ENCODE results near the gene NDC1. TPM values are rescaled to one million over a fixed set of nuclear protein-coding genes. Genes with fewer than 3 reads are reported as not detected.
"Not testable (repeated sequence)": the region's sequence is repeated elsewhere in the genome, so short reads cannot be mapped to it uniquely, and the experiment has no call there.

NDC1 gene
- polyA plus RNA-seq, 6 donors from 2014 or later: 4.9 to 9.5 (median 7.0) TPM

DNA sequence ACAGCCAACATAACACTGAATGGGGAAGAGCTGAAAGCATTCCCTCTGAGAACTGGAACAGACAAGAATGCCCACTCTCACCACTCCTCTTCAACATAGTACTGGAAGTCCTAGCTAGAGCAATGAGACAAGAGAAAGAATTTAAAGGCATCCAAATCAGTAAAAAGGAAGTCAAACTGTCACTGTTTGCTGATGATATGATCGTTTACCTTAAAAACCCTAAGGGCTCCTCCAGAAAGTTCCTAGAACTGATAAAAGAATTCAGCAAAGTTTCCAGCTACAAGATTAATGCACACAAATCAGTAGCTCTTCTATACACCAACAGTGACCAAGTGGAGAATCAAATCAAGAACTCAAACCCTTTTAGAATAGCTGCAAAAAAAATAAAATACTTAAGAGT is 22.6 kb downstream of the NDC1 start:
- not testable (repeated sequence) for H3K4me3 Mint-ChIP-seq; H3K27me3 Mint-ChIP-seq; DNase-seq; ATAC-seq (ENCODE audit: low read depth in 2 of 2); H3K9me3 Mint-ChIP-seq
- peak overlapping the region in 1 of 6 donors; percentile 4 for H3K27ac Mint-ChIP-seq
- H3K4me1 Mint-ChIP-seq: peaks cover 0 to 14% (median 4%) of the 10 kb centered on the region in 3 donors
- H3K36me3 Mint-ChIP-seq: peaks cover 65 to 68% of the 10 kb centered on the region in 2 donors

DNA sequence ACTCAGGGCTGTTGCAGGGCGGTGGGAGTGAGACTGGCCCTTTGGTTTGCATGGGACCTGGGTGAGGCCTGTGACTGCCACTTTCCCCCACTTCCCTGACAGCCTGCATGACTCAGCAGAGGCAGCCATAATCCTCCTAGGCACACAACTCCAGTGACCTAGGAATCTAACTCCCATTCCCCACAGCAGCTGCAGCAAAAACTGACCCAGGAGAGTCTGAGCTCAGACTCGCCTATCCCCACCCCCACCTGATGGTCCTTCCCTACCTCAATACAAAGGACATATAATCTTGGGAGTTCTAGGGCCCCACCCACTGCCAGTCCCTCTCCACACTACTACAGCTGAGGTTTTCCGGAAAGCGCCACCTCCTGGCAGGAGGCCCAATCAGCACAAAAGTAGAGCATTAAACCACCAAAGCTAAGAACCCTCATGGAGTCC is 26.7 kb downstream of the NDC1 start:
- peaks cover 0 to 14% (median 4%) of the 10 kb centered on the region in 3 donors for H3K4me1 Mint-ChIP-seq

DNA sequence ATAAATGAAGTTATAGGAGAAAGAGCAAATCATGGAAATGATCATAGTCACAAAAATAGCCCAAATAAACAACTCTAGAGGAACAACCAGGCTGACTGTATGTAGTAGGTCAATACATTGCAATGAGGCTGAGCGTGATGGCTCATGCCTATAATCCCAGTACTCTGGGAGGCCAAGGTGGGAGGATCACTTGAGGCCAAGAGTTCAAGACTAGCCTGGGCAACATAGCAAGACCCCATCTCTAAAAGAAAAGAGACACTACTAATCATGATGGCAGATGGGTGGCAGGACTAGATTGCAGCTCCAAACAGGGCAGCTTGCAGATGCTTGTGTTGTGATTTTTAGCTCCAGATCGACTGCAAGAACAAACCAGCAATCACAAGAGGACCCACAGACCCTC is 27.6 kb downstream of the NDC1 start:
- Mint-ChIP-seq H3K27ac (no peak overlapping the region), H3K36me3 (peaks cover 46 to 49% of the 10 kb centered on the region in 2 donors), H3K4me1 (peaks cover 0 to 14% (median 4%) of the 10 kb centered on the region in 3 donors), H3K27me3 (no peaks in the 10 kb centered on the region), H3K9me3 (no peaks in the 10 kb centered on the region), H3K4me3 (no peak overlapping the region)
- no peak for DNase-seq
- no peak for ATAC-seq (ENCODE audit: low read depth in 2 of 2)

More for the DNA sequence above, 26.7 kb downstream of the NDC1 start:
- Mint-ChIP-seq H3K9me3 (no peaks in the 10 kb centered on the region), H3K36me3 (peaks cover 55 to 56% of the 10 kb centered on the region in 2 donors), H3K27ac (peak overlapping the region in 1 of 6 donors; percentile 55), H3K4me3 (no peak overlapping the region), H3K27me3 (no peaks in the 10 kb centered on the region)
- ATAC-seq (ENCODE audit: low read depth in 2 of 2) (no peak), DNase-seq (no peak)

DNA sequence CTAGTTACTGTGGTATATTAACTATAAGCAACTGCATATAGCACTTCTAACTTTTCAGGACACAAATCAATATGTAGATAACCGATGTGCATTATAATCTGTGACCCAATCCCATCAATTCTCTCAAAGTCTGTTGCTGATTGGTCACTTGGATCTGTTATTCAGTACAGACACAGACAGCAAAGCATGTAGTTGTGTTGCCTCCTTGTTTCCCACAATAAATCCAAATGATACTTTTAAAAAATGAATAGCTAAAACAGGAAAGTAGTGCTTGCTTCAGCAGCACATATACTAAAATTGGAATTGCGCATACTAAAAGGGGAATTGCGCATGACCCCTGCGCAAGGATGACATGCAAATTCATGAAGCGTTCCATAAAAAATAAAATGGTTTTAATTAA is 28.1 kb downstream of the NDC1 start:
- Mint-ChIP-seq H3K27me3 (no peaks in the 10 kb centered on the region), H3K36me3 (peaks cover 44 to 45% of the 10 kb centered on the region in 2 donors), H3K4me3 (no peak overlapping the region), H3K9me3 (no peaks in the 10 kb centered on the region), H3K27ac (no peak overlapping the region), H3K4me1 (peaks cover 0 to 14% (median 4%) of the 10 kb centered on the region in 3 donors)
- DNase-seq (no peak), ATAC-seq (ENCODE audit: low read depth in 2 of 2) (no peak)

DNA sequence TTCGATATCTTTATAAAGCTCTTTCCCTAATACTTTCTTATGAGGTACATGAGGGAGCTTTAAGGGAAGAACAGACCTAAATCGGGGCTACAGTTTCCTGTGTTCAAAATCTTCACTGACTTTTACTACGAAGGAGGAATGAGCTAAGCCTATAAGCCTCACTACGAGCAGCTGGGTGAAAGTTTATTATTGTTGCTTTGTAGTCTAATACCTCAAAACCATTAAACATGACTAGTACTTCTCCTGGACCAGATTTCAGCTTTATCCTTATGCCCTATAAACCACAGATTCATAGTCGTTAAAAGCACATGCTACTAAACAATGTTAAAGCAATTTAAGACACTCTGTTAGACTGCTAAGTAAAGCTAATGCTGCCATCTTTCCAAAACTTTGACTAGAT is 30.2 kb downstream of the NDC1 start:
- no peak for DNase-seq
- ATAC-seq (ENCODE audit: low read depth in 2 of 2): no peak
- Mint-ChIP-seq H3K27ac (no peak overlapping the region), H3K36me3 (peaks cover 23 to 33% of the 10 kb centered on the region in 2 donors), H3K4me1 (peaks cover 0 to 14% (median 2%) of the 10 kb centered on the region in 3 donors), H3K9me3 (no peaks in the 10 kb centered on the region), H3K27me3 (no peaks in the 10 kb centered on the region), H3K4me3 (no peak overlapping the region)

DNA sequence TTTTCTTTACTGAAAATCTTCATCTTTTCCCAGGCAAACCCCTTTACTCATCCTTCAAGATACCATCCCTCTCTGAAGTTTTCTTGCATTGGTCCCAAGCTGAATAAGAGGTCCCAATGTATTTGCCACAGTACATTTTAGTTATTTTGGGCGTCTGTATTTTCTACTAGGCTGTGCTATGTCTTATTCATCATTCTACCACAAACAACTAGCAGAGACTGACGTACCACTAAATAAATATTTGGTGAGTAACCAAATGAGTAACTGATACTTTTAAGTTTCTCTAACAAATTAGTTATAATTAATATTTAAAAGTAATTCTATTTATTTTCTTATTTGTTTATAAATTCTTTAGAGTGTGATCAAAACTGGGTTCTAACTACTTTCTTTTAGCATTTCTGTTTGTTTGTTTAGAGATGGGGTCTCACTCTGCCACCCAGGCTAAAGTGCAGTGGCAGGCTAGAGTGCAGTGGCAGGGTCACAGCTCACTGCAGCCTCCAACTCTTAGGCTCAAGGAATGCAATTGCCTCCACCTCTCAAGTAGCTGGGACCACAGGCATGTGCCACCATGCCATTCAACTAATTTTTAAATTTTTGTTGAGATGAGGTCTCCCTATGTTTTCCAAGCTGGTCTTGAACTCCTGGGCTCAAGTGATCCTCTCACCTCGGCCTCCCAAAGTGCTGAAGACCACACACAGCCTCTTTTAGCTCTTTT is 33.1 kb downstream of the NDC1 start:
- Mint-ChIP-seq H3K4me3 (peak overlapping the region in 1 of 8 donors; percentile 29), H3K27me3 (no peaks in the 10 kb centered on the region), H3K27ac (no peak overlapping the region), H3K9me3 (no peaks in the 10 kb centered on the region), H3K4me1 (no peaks in the 10 kb centered on the region), H3K36me3 (peaks cover 8 to 27% of the 10 kb centered on the region in 2 donors)
- no peak for ATAC-seq (ENCODE audit: low read depth in 2 of 2)
- no peak for DNase-seq

DNA sequence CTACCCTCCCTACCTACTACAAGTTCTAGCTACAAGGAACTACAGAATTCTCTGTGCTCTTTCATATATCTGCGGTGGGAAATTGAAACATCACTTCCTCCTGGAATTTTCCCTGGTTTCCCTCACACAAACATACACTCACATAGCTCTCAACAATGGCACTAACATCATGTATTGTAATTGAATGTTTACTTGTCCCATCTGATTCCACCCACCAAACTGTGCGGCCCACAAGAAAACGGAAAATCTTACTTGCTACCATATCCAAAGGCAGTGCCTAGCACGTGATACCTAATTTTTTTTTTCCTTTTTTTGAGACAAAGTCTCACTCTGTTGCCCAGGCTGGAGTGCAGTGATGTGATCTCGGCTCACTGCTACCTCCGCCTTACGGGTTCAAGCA is 33.9 kb downstream of the NDC1 start:
- ATAC-seq (ENCODE audit: low read depth in 2 of 2): no peak
- no peaks in the 10 kb centered on the region for H3K4me1 Mint-ChIP-seq
- no peak for DNase-seq
- H3K4me3 Mint-ChIP-seq: no peak overlapping the region
- H3K9me3 Mint-ChIP-seq: no peaks in the 10 kb centered on the region
- peaks cover 8 to 28% of the 10 kb centered on the region in 2 donors for H3K36me3 Mint-ChIP-seq
- H3K27me3 Mint-ChIP-seq: no peaks in the 10 kb centered on the region
- H3K27ac Mint-ChIP-seq: peak overlapping the region in 1 of 6 donors; percentile 6

DNA sequence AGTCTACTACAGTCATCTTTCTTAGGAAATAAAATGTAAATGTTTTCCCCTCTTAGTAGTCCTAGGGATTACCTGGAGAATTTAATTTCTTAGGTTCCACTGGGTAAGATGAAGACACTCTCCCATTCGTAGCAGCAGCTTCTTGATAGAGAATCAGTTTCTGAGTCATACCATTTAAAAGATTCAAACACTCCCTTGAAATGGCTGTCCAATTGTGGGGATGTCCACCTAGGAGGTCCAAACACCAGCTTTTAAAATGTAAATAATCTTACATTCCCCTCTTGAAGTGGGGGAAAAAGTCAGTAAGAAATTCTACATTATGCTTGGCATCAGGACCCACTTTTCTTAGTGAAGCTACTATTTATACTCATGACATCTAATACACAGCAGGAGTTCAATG is 37.5 kb downstream of the NDC1 start:
- H3K4me3 Mint-ChIP-seq: no peak overlapping the region
- H3K36me3 Mint-ChIP-seq: peaks cover 23% of the 10 kb centered on the region in 2 donors
- H3K4me1 Mint-ChIP-seq: no peaks in the 10 kb centered on the region
- ATAC-seq (ENCODE audit: low read depth in 2 of 2): no peak
- peak overlapping the region in 1 of 6 donors; percentile 32 for H3K27ac Mint-ChIP-seq
- H3K9me3 Mint-ChIP-seq: no peaks in the 10 kb centered on the region
- no peak for DNase-seq
- H3K27me3 Mint-ChIP-seq: no peaks in the 10 kb centered on the region

DNA sequence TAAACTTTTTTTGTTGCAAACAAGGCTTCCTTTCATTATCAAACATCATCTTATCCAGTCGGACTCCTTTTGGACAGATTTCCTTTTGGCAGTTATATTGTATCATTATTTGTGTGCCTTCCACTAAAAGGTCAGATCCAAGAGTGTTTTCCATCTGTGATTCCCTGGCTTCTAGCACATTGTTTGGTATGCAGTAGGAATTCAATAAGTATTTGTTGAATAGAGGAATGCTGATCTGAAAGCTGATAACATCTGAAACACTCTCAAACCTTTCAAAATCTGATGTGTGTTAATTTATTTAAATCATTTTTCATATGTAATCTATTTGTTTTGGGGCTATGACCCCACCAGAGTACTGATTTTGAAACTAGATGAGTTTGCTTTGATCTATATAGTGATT is 39.0 kb downstream of the NDC1 start:
- Mint-ChIP-seq H3K4me1 (no peaks in the 10 kb centered on the region), H3K27ac (no peak overlapping the region), H3K9me3 (no peaks in the 10 kb centered on the region), H3K36me3 (peaks cover 31 to 34% of the 10 kb centered on the region in 2 donors), H3K4me3 (no peak overlapping the region), H3K27me3 (no peaks in the 10 kb centered on the region)
- DNase-seq: no peak
- no peak for ATAC-seq (ENCODE audit: low read depth in 2 of 2)

DNA sequence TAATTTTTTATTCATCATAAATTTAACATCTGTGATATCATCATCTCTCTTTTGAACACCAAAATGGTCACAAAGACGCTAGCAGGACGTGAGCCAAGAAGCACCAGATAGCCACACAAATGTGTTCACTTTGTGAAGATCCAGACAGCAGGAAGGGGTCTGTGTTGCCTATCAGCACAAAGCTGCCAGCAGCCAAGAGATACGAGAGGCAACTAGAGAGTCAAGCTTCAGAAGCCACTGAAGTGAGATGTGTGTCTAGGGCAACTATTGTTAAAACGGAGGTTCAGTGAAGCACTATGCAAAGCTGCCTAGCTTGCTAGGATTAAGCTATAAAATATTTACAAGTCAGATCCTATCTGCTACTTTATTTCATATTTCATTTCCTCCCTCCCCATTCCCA is 45.3 kb downstream of the NDC1 start:
- Mint-ChIP-seq H3K36me3 (peaks cover 41 to 47% of the 10 kb centered on the region in 2 donors), H3K9me3 (no peaks in the 10 kb centered on the region), H3K4me1 (no peaks in the 10 kb centered on the region), H3K27ac (no peak overlapping the region), H3K4me3 (no peak overlapping the region), H3K27me3 (no peaks in the 10 kb centered on the region)
- ATAC-seq (ENCODE audit: low read depth in 2 of 2) (no peak), DNase-seq (no peak)

DNA sequence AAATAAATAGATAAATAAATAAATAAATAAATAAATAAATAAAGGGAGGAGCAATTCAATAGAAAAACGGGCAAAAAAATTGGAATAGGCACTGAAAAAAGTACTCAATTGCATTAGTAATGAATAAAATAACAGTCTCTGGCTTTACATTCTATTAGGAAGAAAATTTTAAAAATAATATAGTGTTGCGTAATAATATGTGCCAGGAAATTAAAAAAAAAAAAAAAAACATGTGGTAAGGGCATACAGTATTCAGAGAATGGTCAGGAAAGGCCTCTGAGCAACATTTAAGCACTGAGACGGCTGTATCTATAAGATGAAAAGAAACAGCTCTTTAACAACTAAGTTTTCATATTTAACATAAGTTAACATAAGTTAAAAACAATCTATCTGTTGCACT is 50.4 kb downstream of the NDC1 start:
- Mint-ChIP-seq H3K27me3 (no peaks in the 10 kb centered on the region), H3K4me1 (no peaks in the 10 kb centered on the region), H3K36me3 (peaks cover 22 to 34% of the 10 kb centered on the region in 2 donors), H3K9me3 (no peaks in the 10 kb centered on the region), H3K27ac (no peak overlapping the region), H3K4me3 (no peak overlapping the region)
- DNase-seq (no peak), ATAC-seq (ENCODE audit: low read depth in 2 of 2) (no peak)

DNA sequence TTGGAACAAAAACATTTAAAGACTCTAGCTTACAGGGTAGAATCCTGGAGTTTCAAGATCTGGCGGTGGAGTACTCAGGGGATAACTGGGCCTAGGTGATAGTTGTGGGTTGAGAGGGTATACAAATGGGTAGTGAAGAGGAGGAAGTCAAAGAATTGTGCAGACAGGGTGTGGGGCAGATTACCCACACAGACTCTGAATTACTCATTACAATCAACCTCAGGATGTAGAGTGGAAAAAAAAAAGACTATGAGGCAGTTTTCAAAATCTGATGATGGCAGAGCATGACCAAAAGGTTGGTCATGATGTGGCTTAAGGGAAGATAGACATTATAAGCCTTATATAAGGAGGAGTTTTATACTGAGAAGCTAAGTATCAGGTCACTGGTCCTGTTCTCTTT is 55.0 kb downstream of the NDC1 start:
- no peak overlapping the region for H3K4me3 Mint-ChIP-seq
- H3K27me3 Mint-ChIP-seq: no peaks in the 10 kb centered on the region
- DNase-seq (no peak), ATAC-seq (ENCODE audit: low read depth in 2 of 2) (no peak)
- peak overlapping the region in 1 of 6 donors; percentile 6 for H3K27ac Mint-ChIP-seq
- H3K4me1 Mint-ChIP-seq: no peaks in the 10 kb centered on the region
- peaks cover 15 to 21% of the 10 kb centered on the region in 2 donors for H3K36me3 Mint-ChIP-seq
- H3K9me3 Mint-ChIP-seq: no peaks in the 10 kb centered on the region

DNA sequence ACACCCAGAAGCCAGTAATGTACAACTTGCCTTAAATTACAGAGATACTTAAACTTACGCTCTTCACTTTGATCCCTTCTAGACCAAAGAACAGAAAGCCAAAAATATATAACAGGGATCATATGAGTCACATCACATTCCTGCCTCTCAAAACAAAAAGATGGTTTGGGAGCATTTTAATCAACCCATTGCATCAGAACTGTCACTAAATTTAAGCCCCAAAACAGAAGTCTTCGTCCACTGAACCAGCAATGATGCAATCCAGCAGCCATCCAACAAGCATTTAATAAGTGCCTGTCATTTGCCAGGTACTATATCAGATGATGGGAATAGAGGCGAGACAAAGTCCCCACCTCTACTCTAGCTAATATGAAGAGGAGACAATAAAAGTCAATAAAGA is 56.4 kb downstream of the NDC1 start:
- Mint-ChIP-seq H3K9me3 (no peaks in the 10 kb centered on the region), H3K27ac (no peak overlapping the region), H3K4me3 (no peak overlapping the region), H3K27me3 (no peaks in the 10 kb centered on the region), H3K36me3 (peaks cover 21 to 25% of the 10 kb centered on the region in 2 donors), H3K4me1 (no peaks in the 10 kb centered on the region)
- ATAC-seq (ENCODE audit: low read depth in 2 of 2): no peak
- no peak for DNase-seq

DNA sequence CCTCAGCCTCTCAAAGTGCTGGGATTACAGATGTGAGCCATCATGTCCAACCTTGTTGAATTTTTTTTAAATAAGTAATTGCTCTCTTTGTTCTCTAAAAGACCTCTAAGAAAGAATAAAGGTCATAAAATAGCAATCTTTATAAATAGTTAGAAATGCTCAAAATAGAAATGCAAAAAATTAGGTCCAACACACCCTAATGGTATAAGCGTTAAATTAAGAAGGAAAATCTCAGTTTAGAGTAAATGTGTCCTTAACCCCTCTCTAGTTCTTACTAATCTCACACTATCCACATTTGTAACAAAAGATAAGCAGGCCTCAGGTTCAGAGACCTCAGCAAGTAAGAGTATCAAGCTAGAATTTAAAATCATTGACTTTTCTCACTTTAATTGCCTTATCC is 60.8 kb downstream of the NDC1 start:
- no peaks in the 10 kb centered on the region for H3K4me1 Mint-ChIP-seq
- ATAC-seq (ENCODE audit: low read depth in 2 of 2) (no peak), DNase-seq (no peak)
- H3K27ac Mint-ChIP-seq: no peak overlapping the region
- H3K4me3 Mint-ChIP-seq: no peak overlapping the region
- peaks cover 11 to 13% of the 10 kb centered on the region in 2 donors for H3K36me3 Mint-ChIP-seq
- H3K9me3 Mint-ChIP-seq: no peaks in the 10 kb centered on the region
- H3K27me3 Mint-ChIP-seq: no peaks in the 10 kb centered on the region
